Effector memory CD4-positive, alpha-beta T cell (primary cell): ENCODE data around the gene NBPF1.
"Not testable (repeated sequence)": the region's sequence is repeated elsewhere in the genome, so short reads cannot be mapped to it uniquely, and the experiment has no call there.

Experiments
- DNase-seq, 3 donors: peaks; one replicate each; pipeline ENCODE4 v3.0.0-alpha.2; 2020
- H3K27ac ChIP-seq: 2 replicates; pipeline ENCODE4 v1.7.0; 2013; ENCODE audit warnings: mild to moderate bottlenecking, low read length, moderate library complexity; ENCODE audit not compliant: insufficient read depth, poor library complexity, severe bottlenecking
- H3K27me3 ChIP-seq: replicated peaks from 2 replicates; pipeline ENCODE4 v1.7.0; 2013; ENCODE audit warnings: mild to moderate bottlenecking, low read length; ENCODE audit not compliant: insufficient read depth, control insufficient read depth, poor library complexity, severe bottlenecking
- H3K36me3 ChIP-seq: 2 replicates; pipeline ENCODE4 v1.7.0; 2013; ENCODE audit warnings: mild to moderate bottlenecking, low read length, moderate library complexity; ENCODE audit not compliant: control insufficient read depth, insufficient read depth
- H3K4me1 ChIP-seq: 2 replicates; pipeline ENCODE4 v1.7.0; 2013; ENCODE audit warnings: low read length, mild to moderate bottlenecking; ENCODE audit not compliant: control insufficient read depth, insufficient read depth, poor library complexity, severe bottlenecking
- H3K4me3 ChIP-seq: 2 replicates; pipeline ENCODE4 v1.7.0; 2013; ENCODE audit warnings: low read length, low read depth, mild to moderate bottlenecking; ENCODE audit not compliant: insufficient read depth, poor library complexity, severe bottlenecking
- H3K9me3 ChIP-seq: 2 replicates; pipeline ENCODE4 v1.7.0; 2013; ENCODE audit warnings: mild to moderate bottlenecking, low read length, moderate library complexity; ENCODE audit not compliant: control insufficient read depth

NBPF1 gene

DNA sequence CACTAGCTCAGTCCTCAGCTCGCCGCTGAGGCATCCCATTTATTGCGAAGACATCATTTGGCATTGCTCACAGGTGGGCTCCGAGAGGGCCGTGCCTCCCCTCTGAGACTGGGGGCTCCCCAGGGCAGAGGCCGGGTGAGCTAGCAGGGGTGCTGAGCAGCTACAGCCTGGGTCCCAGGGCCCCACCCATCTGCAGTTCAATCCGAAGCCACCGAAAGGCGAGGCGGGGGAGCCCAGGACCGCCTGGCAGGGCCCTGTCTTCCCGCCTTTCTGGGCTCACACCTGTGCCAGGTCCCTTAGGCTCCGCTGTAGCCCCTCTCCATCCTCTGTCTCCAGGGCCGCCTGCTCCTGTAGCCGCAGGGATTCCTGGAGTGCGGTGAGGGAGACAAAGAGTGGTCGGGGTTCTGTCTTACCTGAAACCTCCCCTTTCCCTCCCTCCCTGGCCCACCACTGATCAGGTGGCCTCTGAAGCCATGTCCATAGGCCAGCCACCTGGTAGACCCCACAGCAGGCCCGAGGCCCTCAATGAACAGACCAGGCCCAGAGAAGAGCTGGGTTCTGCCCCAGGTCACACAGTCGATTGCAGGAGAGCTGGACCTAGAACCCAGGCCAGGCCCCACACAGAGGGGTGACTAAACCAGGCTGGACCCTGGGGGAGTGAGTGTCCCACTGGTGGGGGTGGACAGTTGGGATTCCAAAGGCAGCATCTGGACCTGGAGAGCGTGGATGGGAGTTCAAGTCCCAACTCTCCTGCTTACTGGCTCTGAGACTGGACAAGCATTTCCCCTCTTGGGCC lies 18.1 kb upstream of the NBPF1 start:
- Histone ChIP-seq H3K27me3 (no peaks in the 10 kb centered on the region), H3K27ac (no peak overlapping the region), H3K9me3 (no peaks in the 10 kb centered on the region), H3K4me1 (no peaks in the 10 kb centered on the region), H3K36me3 (peaks cover 73% of the 10 kb centered on the region), H3K4me3 (no peak overlapping the region)
- DNase-seq, result no peak

DNA sequence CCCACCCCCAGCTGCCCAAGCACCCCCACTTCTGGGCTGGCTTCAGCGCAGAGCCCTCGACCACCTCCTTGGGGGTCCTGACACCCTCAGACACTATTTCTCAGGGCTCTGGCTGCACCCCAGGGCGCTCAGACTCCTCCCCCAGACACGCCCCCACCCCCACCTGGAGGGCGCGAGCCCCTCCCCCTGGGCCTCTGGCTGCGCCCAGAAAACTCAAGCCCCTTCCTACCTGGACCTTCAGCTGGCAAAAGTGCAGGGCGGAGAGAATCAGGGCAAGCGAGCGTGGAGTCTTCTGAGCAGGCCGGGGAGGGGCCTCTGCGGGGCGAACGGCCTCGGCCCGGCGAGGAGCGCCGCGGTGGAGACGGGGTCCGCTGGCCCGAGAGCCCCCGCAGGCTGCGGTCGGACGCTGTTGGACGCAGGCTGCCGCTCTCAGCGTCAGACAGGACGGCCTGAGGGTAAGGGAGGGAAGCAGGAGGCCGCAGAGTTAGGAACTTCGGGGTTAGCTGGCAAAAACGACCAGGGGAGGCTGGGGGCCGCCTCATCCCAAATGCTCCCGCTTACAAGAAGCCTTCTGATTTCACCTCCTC lies 17.4 kb upstream of the NBPF1 start:
- Histone ChIP-seq H3K27ac (no peak overlapping the region), H3K4me3 (no peak overlapping the region), H3K36me3 (peaks cover 80% of the 10 kb centered on the region)

GRCh38 chr1:16629916-16630530 lies 16.7 kb upstream of the NBPF1 start:
- H3K27me3 ChIP-seq, H3K27ac ChIP-seq, H3K9me3 ChIP-seq, DNase-seq, H3K4me1 ChIP-seq, H3K4me3 ChIP-seq: not testable (repeated sequence)
- peaks cover 85% of the 10 kb centered on the region for H3K36me3 ChIP-seq

More for the DNA sequence above, 17.4 kb upstream of the NBPF1 start:
- no peaks in the 10 kb centered on the region for H3K27me3 ChIP-seq
- DNase-seq, result no peak
- H3K9me3 ChIP-seq, result no peaks in the 10 kb centered on the region
- no peaks in the 10 kb centered on the region for H3K4me1 ChIP-seq

GRCh38 chr1:16628361-16629111 lies 15.2 kb upstream of the NBPF1 start:
- no peak overlapping the region for H3K4me3 ChIP-seq
- no peaks in the 10 kb centered on the region for H3K27me3 ChIP-seq
- H3K4me1 ChIP-seq, result no peaks in the 10 kb centered on the region
- no peak overlapping the region for H3K27ac ChIP-seq
- peaks cover 78% of the 10 kb centered on the region for H3K36me3 ChIP-seq
- DNase-seq, result no peak
- H3K9me3 ChIP-seq, result no peaks in the 10 kb centered on the region

- peaks cover 70% of the 10 kb centered on the region for H3K36me3 ChIP-seq
- not testable (repeated sequence) for DNase-seq, H3K9me3 ChIP-seq, H3K4me1 ChIP-seq, H3K4me3 ChIP-seq, H3K27ac ChIP-seq, H3K27me3 ChIP-seq
These were observed 13.1 kb upstream of the NBPF1 start for GRCh38 chr1:16626409-16626983.

GRCh38 chr1:16625497-16626408 lies 12.4 kb upstream of the NBPF1 start:
- no peaks in the 10 kb centered on the region for H3K9me3 ChIP-seq
- no peak overlapping the region for H3K27ac ChIP-seq
- H3K4me3 ChIP-seq, result no peak overlapping the region
- no peaks in the 10 kb centered on the region for H3K4me1 ChIP-seq
- DNase-seq, result no peak
- H3K36me3 ChIP-seq, result peaks cover 62% of the 10 kb centered on the region
- no peaks in the 10 kb centered on the region for H3K27me3 ChIP-seq

DNA sequence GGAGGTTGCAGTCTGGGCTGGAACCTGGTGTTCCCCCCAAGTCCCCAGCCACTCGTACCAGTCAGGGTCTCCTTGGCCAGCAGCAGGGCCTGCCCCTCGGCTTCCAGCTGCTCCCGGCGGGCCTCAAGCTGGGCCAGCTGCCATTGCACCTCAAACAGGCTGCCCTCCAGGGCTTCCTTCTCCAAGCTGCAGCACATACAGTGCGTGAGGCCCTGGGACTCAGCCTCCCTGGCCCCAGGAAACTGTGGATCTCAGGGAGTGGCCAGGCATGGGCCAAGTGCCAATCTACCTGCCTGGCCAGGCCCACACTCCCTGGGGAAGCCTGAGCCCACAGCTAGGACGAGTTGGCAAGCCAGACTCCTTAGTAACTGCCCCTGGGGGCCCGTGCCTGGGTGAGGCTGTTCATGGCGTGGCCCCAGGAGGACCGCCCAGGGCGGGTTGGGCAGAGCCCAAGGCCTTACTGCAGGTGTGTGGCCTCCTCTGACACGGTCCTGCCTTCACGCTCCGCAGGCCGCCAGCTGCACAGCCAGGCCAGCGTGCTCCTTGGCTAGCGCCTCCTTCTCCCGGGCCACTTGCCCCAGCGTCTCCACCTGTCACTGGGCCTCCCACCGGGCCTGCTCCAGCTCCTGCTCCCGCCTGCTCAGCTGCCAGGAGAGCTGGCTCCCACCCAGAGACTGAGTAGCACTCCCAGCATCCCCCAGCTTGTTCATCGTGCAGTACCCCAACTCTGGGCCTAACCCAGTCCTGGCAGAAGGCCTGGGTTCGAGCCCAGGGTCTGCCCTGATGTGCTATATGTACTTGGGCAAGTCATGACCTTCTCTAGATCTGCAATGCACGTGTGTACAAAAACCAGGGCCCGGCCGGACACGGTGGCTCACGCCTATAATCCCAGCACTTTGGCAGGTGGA lies 10.7 kb upstream of the NBPF1 start:
- DNase-seq, H3K27ac ChIP-seq: not testable (repeated sequence)
- peaks cover 45% of the 10 kb centered on the region for H3K36me3 ChIP-seq

DNA sequence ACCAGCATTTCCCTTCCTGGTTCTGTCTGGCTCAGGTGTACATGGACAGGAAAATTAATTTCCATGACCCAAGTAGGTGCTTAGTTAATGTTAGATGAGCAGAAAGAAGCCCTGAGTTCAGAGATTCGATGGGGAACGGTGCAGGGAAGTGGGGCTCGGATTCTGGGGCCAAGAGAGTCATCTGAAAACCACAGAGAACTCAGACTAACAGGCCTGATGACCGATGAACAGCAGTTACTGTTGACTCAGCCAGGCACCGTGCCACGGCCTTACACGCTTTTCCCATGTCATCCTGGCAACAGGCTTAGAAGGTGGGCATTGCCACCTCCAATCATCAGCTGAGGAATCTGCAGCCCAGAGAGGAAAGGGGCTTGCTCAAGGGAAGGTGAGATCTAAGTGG lies 10.0 kb upstream of the NBPF1 start:
- not testable (repeated sequence) for H3K27ac ChIP-seq

More for the DNA sequence above, 10.7 kb upstream of the NBPF1 start:
- H3K4me1 ChIP-seq, H3K27me3 ChIP-seq, H3K4me3 ChIP-seq, H3K9me3 ChIP-seq: not testable (repeated sequence)

More for the DNA sequence above, 10.0 kb upstream of the NBPF1 start:
- peaks cover 42% of the 10 kb centered on the region for H3K36me3 ChIP-seq
- DNase-seq, H3K9me3 ChIP-seq, H3K4me3 ChIP-seq, H3K27me3 ChIP-seq, H3K4me1 ChIP-seq: not testable (repeated sequence)
